GM21723 (cell line): ENCODE data around the gene CKAP2L.
"Not testable (repeated sequence)": the region's sequence is repeated elsewhere in the genome, so short reads cannot be mapped to it uniquely, and the experiment has no call there.

Experiments
- ATAC-seq: cut with Tn5 transposase; IDR thresholded peaks from one replicate; pipeline ENCODE4 v1.9.1; 2021; ENCODE audit warnings: mild to moderate bottlenecking, moderate library complexity; ENCODE audit not compliant: unreplicated experiment

CKAP2L gene

GRCh38 chr2:112712903-112713584 is 51.4 kb downstream of the CKAP2L start:
- ATAC-seq: no peak

- no peak for ATAC-seq
Measured at GRCh38 chr2:112712465-112712864, 51.9 kb downstream of the CKAP2L start.

DNA sequence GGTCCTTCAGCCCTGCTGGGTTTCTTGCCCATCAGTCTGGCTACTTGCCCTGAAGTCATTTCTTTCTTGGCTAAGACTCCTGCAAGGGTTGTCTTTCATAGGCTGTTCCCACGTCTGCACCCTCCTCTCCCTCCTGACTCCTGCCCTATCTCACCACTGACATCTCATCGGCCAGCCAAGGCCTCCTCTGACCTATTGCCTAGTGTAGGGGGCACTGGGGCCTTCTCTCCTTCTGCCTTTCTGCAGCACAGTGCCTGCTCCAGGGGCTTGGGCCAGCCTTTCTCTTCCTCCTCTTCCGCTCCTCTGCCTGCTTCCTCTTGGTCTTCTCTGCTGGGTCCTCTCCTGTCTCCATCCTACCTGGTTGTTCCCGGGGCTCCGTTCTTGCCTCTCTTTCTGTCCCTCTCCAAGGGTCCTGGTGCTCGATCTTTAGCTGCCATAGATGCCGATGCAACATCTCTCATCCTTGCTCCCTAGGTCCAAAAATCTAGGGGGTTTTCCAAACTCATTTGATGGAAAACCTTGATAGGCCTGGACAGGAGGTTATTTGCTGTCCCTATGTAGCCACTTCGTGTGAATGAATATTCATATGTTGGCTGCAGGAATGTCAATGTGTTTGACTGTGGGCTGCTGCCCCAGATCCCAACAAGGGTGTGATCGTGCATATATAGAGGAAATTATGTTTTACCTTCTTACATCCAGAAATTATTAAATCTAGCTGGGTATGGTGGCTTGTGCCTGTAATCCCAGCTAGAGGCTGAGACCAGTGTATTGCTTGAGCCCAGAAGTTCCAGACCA is 53.3 kb downstream of the CKAP2L start:
- ATAC-seq: no peak

- ATAC-seq: no peak
Measured at GRCh38 chr2:112709703-112710102, 54.7 kb downstream of the CKAP2L start.

DNA sequence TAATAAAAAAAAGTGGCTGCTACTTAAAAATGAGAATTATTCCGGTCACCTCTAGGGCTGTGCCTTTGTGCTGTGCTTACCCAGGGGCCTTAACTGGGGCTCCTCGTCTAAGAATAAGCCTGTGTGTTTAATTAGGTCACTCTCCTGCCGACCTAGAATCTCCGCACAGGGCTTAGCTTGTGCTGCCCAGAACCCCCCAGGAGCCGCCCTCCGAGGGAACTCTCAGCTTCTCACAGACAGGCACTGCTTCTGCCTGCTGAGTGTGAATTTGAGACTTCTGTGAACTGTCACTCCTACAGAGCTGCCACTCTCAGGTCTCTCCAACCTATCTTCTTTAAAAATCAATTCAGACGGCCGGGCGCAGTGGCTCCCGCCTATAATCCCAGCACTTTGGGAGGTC is 55.4 kb downstream of the CKAP2L start:
- ATAC-seq: no peak

DNA sequence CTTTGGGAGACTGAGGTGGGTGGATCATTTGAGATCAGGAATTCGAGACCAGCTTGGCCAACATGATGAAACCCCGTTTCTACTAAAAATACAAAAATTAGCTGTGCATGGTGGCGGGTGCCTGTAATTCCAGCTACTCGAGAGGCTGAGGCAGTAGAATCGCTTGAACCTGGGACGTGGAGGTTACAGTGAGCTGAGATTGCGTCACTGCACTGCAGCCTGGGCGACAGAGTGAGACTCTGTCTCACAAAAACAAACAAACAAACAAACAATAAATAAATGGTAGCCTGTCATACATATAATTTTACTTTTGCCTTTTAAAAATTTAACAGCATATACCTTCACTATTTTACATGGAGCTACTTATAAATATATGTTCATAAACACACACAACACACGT is 57.5 kb downstream of the CKAP2L start:
- not testable (repeated sequence) for ATAC-seq

DNA sequence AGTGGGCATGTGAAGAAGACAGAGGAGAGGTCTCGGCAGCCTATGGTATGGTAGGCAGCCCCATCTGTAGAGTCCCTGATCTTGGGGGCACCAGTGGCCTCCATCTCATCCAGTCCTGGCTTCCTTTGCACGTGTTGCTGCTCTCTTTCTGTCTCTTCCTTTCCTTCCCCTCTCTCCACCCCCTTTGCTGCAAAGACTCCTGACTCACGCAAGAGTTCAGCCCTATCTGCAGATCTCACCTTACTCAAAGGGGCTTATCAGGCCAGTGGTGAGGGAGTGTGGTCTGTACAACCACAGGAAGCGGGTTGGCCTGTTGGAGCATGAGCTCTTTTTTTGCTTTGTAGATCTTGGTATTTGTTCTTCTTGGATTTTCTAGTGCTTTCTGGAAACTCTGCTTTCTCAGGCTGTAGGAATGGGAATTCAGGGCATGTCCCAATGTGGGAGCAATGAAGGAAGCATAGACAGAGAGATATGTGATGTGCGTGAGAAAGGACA is 58.2 kb downstream of the CKAP2L start:
- ATAC-seq: peak; percentile 34

DNA sequence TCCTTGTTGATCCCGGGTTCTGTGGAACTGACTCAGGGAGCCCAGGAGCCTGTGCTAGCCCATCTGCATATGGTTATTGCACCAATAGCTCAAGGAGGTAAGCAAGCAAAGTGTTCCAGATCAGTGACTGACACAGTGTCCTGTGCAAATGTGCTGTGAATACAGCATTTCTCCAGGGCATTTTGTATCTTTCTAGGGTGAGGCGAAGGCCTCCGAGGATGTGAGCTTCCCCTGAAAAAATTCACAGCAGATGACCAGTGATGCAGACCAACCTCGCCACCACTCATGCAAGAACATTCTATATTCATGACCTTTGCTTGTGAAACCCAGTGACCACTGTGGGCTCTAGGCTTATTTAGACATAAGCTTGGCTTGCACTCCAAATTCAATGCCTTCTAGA is 58.8 kb downstream of the CKAP2L start:
- no peak for ATAC-seq

DNA sequence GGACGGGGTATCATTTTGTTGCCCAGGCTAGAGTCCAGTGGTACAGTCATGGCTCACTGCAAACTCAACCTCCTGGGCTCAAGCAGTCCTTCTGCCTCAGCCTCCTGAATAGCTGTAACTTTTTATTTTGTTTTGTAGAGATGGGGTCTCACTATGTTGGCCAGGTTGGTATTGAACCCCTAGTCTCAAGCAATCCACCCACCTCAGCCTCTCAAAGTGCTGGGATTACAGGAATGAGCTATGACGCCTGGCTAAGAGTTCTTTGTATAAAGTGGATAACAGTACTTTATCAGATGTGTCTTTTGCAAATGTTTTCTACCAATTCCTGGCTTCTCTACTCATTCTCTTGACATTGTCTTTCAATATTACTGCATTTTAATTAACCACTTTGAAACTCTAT is 60.7 kb downstream of the CKAP2L start:
- ATAC-seq: no peak

GRCh38 chr2:112701052-112701451 is 63.4 kb downstream of the CKAP2L start:
- ATAC-seq: no peak

GRCh38 chr2:112699984-112700667 is 64.3 kb downstream of the CKAP2L start:
- peak; percentile 47 for ATAC-seq

DNA sequence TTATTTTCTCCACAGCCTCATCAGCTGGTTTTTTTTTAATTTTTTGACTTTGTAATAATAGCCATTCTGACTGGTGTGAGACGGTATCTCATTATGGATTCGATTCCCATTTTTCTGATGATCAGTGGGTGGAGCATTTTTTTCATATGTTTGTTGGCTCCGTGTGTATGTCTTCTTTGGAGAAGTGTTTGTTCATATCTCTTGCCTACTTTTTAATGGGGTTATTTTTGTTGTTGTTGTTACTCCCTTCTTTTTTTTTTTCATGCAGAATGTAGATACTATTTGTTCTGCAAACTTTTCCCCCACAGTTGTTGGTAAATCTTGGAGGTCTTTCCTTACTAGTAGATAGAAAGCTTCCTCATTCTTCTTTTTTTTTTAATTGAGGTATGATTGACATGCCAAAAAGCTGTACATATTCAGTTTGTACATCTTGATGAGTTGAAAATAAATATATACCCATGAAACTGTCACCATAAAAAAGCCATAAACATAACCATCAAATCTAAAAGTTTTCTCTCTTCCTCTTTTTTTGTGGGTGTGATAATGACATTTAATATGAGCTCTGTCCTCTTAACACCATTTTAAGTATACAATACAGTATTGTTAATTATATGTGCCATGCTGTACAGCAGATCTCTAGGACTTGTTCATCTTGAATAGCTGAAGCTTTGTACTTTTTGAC is 65.4 kb downstream of the CKAP2L start:
- ATAC-seq: no peak

DNA sequence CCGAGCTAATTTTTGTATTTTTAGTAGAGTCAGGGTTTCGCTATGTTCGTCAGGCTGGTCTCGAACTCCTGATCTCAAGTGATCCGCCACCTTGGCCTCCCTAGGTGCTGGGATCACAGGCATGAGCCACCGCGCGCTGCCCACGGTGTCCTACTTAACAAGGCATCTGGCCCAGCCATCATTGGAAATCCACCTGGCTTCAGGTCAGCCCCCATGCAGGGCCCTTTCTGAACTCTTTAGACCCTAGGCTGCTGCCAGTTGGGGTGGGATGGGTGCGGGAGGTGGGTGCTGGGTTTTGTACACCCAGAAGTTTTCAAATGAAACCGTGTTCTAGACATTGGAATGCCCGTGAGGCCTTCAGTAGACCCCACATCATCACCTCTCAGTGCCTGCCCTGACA is 70.2 kb downstream of the CKAP2L start:
- no peak for ATAC-seq

GRCh38 chr2:112693596-112693995 is 70.8 kb downstream of the CKAP2L start:
- no peak for ATAC-seq

DNA sequence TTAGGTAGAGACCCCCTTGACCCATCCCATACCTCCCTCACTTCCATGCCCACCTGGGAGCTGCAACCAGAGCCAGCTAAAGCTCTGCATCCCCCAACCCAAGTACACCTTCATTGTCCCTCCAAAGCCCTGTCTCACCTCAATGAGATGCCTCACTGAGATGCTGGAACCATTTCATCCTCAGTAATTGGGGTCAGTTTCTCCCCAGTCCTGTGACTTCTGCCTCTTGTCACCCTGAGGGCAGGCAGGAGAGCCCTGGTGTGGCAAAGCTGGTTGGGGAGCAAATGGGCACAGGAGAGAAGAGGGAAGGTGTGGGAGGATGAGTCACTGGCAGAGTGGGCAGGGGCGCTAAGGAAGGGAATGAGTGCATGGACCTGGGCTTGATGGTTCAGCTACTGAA is 71.5 kb downstream of the CKAP2L start:
- ATAC-seq: no peak

DNA sequence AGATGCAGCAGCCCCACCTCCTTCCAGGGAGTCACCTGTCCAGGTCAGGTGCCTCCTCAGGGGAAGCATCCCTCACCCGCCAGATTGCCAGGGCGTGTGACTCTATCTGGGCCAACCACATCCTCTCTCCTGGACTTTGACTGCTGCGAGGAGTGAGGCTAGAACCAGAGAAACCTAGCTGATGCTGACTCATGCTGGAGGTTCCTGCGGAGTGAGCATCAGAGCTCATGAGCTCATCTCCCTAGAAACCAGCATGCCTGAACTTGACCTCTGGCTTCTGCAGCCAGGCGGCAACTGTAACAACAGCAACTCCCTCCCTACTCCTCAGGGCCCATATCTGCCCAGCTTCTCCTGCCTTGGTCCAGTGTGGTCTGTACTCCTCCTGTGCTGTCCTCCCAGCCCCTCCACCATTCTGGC is 71.9 kb downstream of the CKAP2L start:
- peak; percentile 84 for ATAC-seq

DNA sequence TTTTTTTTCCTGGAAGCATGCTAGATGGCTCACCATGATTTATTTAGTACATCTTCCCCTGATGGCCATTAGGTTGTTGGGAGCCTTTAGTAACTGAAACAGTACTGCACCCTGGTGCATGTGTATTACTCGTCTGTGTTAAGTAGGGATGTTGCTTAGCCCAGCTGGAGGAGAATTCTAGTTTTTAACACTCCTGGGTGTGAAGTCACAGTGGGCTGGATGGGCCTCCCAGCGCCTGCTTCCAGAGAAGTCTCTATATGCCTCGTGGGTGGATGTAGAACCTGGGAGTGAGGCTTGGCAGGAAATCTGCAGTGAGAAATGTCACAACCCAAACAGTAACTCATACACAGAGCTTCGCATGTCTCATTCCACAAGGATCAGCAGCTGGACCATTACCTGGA is 72.5 kb downstream of the CKAP2L start:
- ATAC-seq: no peak

- ATAC-seq: peak; percentile 42
Measured at GRCh38 chr2:112690853-112691401, 73.5 kb downstream of the CKAP2L start.

DNA sequence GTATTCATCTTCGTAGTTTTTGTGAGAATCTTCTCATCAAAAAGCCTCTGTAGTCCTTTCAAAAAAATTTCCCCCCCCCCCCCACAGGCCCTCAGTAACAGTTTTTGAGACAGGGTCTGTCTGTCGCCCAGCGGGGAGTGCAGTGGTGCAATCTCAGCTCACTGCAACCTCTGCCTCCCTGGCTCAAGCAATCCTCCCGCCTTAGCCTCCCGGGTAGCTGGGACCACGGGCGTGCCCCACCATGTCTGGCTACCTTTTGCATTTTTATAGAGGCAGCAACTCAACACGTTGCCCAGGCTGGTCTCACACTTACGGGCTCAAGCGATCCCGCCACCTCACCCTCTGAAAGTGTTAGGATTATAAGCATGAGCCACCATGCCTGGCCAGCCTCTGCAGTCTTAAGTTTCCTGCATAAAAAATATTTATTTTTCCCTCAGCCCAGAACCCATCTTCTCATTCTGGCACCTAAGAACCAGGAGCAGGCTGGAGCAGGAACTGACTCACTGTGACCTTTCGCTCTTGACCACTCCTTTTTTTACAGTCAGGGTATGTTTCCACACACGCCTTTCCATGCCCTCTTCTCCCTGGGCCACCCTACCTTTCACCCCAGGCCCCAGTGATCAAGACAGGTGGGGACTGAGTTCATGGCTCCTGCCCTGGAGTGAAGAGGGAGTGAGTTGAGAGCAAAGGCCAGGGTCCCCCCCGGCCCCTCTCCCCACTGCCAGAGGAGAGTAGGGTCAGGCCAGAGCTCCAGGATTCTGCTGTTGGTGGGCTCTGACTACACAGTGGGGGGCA is 76.1 kb downstream of the CKAP2L start:
- no peak for ATAC-seq

DNA sequence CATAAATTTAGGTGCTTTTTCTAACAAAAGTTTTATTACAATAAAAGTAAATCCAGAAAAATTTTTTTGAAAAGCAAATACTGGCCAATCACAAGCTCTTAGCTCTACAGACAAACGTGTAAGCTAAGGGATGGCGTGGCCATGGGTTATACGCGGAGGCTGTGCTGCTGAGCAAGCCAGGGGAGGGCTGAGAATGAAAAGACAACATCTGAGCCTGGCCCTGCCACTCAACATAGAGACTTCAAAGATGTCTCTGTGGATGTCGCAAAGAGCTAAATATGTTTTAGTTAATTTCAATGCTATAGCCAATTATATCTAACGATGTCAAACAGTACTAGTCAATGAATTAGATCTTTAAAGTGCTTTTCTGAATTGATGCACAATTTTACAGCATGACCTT is 76.9 kb downstream of the CKAP2L start:
- ATAC-seq: no peak
